ENCODE data around the gene ACAA1. TPM values are rescaled to one million over a fixed set of nuclear protein-coding genes. Genes with fewer than 3 reads are reported as not detected.

The ACAA1 gene
- polyA plus RNA-seq, 1 of the 3 experiments (the other 2 are of a cell fraction): 86.4 TPM

- no peak for TF ChIP-seq USF2 (IDR thresholded peaks at IDR 0.05; ENCODE audit: borderline replicate concordance, low read depth, low read length)
- no peak for TF ChIP-seq TCF12 (IDR thresholded peaks at IDR 0.05)
Observed at GRCh38 chr3:38129058-38129457, 7.9 kb downstream of the ACAA1 start (continued).

GRCh38 chr3:38128303-38128655 is 8.6 kb downstream of the ACAA1 start:
- Histone ChIP-seq H3K36me3 (replicated peaks in 1 of 2; ENCODE audit: control insufficient read depth in 1 of 2, insufficient read depth in 2 of 2, low read length in 1 of 2) (peaks cover 36 to 81% of the 10 kb centered on the region in 2 experiments), H3K4me3 (ENCODE audit: low read depth in 2 of 2, low read length in 1 of 2) (no peak overlapping the region), H3K4me1 (ENCODE audit: control insufficient read depth in 1 of 2, insufficient read depth in 2 of 2, low read depth in 1 of 2, low read length in 1 of 2) (no peaks in the 10 kb centered on the region), H4K20me1 (ENCODE audit: insufficient read depth) (no peaks in the 10 kb centered on the region), H3K9me3 (no peaks in the 10 kb centered on the region), H3K9ac (no peak overlapping the region), H3K27ac (ENCODE audit: low read depth in 2 of 2, low read length in 1 of 2) (no peak overlapping the region), H3F3A (replicated peaks; ENCODE audit: insufficient read depth) (no peaks in the 10 kb centered on the region), H3K9me2 (no peaks in the 10 kb centered on the region), H3K27me3 (ENCODE audit: insufficient read depth) (no peaks in the 10 kb centered on the region), H2AFZ (ENCODE audit: low read depth) (no peak overlapping the region), H3K4me2 (no peak overlapping the region), H3K79me2 (ENCODE audit: insufficient read depth) (no peaks in the 10 kb centered on the region; the same call in 1 of the 2 replicates)
- DNase-seq: no peak
- TF ChIP-seq USF2 (IDR thresholded peaks at IDR 0.05; ENCODE audit: borderline replicate concordance, low read depth, low read length): no peak
- TF ChIP-seq RAD21 (IDR thresholded peaks at IDR 0.05; ENCODE audit: low read length): no peak
- no peak for TF ChIP-seq ELF1 (IDR thresholded peaks at IDR 0.05)
- no peak for TF ChIP-seq NFIC (IDR thresholded peaks at IDR 0.05; ENCODE audit: borderline replicate concordance)
- TF ChIP-seq IRF3 (IDR thresholded peaks at IDR 0.05; ENCODE audit: low read depth, low read length): no peak
- no peak for TF ChIP-seq RFX5 (IDR thresholded peaks at IDR 0.05; ENCODE audit: low read length)
- TF ChIP-seq RCOR1 (IDR thresholded peaks at IDR 0.05; ENCODE audit: low read length): no peak
- no peak for TF ChIP-seq MAX (IDR thresholded peaks at IDR 0.05; ENCODE audit: low read depth)
- no peak for TF ChIP-seq GATA2 (CRISPR knock-in tag; IDR thresholded peaks at IDR 0.05)
- TF ChIP-seq NRF1 (IDR thresholded peaks at IDR 0.05; ENCODE audit: low read depth, low read length): no peak
- no peak for TF ChIP-seq USF1 (IDR thresholded peaks at IDR 0.05; ENCODE audit: borderline replicate concordance, low read depth)
- TF ChIP-seq RXRA (IDR thresholded peaks at IDR 0.05; ENCODE audit: borderline replicate concordance, low read depth): no peak
- no peak for TF ChIP-seq MXI1 (IDR thresholded peaks at IDR 0.05; ENCODE audit: low read depth, low read length)
- TF ChIP-seq TAF1 (IDR thresholded peaks at IDR 0.05; ENCODE audit: borderline replicate concordance, low read depth, low read length): no peak
- TF ChIP-seq SMC3 (IDR thresholded peaks at IDR 0.05; ENCODE audit: low read depth, low read length): no peak
- no peak for TF ChIP-seq POLR2AphosphoS5 (IDR thresholded peaks at IDR 0.05; ENCODE audit: low read depth, low read length)
- no peak for TF ChIP-seq REST (IDR thresholded peaks at IDR 0.05; ENCODE audit: low read depth, low read length)
- TF ChIP-seq GABPA (IDR thresholded peaks at IDR 0.05; ENCODE audit: low read depth): no peak
- TF ChIP-seq EP300 (IDR thresholded peaks at IDR 0.05; ENCODE audit: borderline replicate concordance in 1 of 2, low read depth in 1 of 2, low read length in 1 of 2): no peak
- WGBS (ENCODE audit: low lambda C conversion rate): 100% methylated on average over 1 of the region's 1 CpG
- CTCF ChIA-PET: interaction anchor here (0.8 to 2.3 kb wide), 2 partner anchors 9 to 11 kb away, joined by 4 to 7 read pairs; no protein-coding TSS in a partner anchor
- POLR2A ChIA-PET: no interaction called here
